CD8-positive, alpha-beta memory T cell (primary cell): Measurements from ENCODE around the gene MVK. TPM values are rescaled to one million over a fixed set of nuclear protein-coding genes. Genes with fewer than 3 reads are reported as not detected.
A peak's percentile ranks its signal among the peaks of the same experiment; 100 is the strongest.

Experiments
- CTCF ChIA-PET: fragments of 350-600 bp; sonication (Branson Sonifier 250); formaldehyde crosslinking; loops from one replicate; lab custom pipeline; 2021; ENCODE audit warnings: antibody characterized with exemption; lab: Charles Lee
- POLR2A ChIA-PET: fragments of 350-600 bp; sonication (Branson Sonifier 250); formaldehyde crosslinking; loops from one replicate; lab custom pipeline; 2021; ENCODE audit warnings: antibody characterized with exemption; lab: Charles Lee
- DNase-seq, 5 donors: peaks; one replicate each; pipeline versions ENCODE4 v3.0.0 to v3.0.0-alpha.2; 2020 to 2022; ENCODE audit warnings: mixed read lengths in 1 of 5
- H3K27ac ChIP-seq: one replicate; pipeline ENCODE4 v1.7.0; 2013; ENCODE audit warnings: low read depth, mild to moderate bottlenecking, low read length, moderate library complexity
- H3K27me3 ChIP-seq: 2 replicates; pipeline ENCODE4 v1.7.0; 2013; ENCODE audit warnings: low read length, mild to moderate bottlenecking; ENCODE audit not compliant: insufficient read depth, poor library complexity, severe bottlenecking
- H3K36me3 ChIP-seq: 2 replicates; pipeline ENCODE4 v1.7.0; 2013; ENCODE audit warnings: mild to moderate bottlenecking, low read length, moderate library complexity; ENCODE audit not compliant: insufficient read depth
- H3K4me1 ChIP-seq: 2 replicates; pipeline ENCODE4 v1.7.0; 2013; ENCODE audit warnings: mild to moderate bottlenecking, low read length, moderate library complexity; ENCODE audit not compliant: insufficient read depth
- H3K4me3 ChIP-seq: 2 replicates; pipeline ENCODE4 v1.7.0; 2013; ENCODE audit warnings: mild to moderate bottlenecking, low read length
- H3K9me3 ChIP-seq: 2 replicates; pipeline ENCODE4 v1.7.0; 2013; ENCODE audit warnings: mild to moderate bottlenecking, low read length
- H3K27ac Mint-ChIP-seq, 8 donors: one replicate each; pipeline ENCODE4 v1.8.0; 2020 to 2021; ENCODE audit warnings: mixed read lengths in 8 of 8, mild to moderate bottlenecking in 6 of 8, inconsistent platforms in 3 of 8, moderate library complexity in 3 of 8
- H3K27me3 Mint-ChIP-seq, 2 donors: one replicate each; pipeline ENCODE4 v1.8.0; 2020 to 2021; ENCODE audit warnings: mixed read lengths in 2 of 2, mild to moderate bottlenecking in 1 of 2, moderate library complexity in 1 of 2
- H3K36me3 Mint-ChIP-seq, 3 donors: one replicate each; pipeline ENCODE4 v1.8.0; 2020 to 2021; ENCODE audit warnings: mixed read lengths in 3 of 3, inconsistent platforms in 1 of 3, mild to moderate bottlenecking in 1 of 3
- H3K4me1 Mint-ChIP-seq, 3 donors: one replicate each; pipeline ENCODE4 v1.8.0; 2020 to 2021; ENCODE audit warnings: mixed read lengths in 3 of 3, inconsistent platforms in 1 of 3, mild to moderate bottlenecking in 1 of 3
- H3K4me3 Mint-ChIP-seq, 7 donors: one replicate each; pipeline ENCODE4 v1.8.0; 2020 to 2021; ENCODE audit warnings: mixed read lengths in 7 of 7, mild to moderate bottlenecking in 6 of 7, moderate library complexity in 4 of 7, inconsistent platforms in 2 of 7
- H3K9me3 Mint-ChIP-seq, 5 donors: one replicate each; pipeline ENCODE4 v1.8.0; 2020 to 2022; ENCODE audit warnings: mixed read lengths in 5 of 5, mild to moderate bottlenecking in 3 of 5, moderate library complexity in 2 of 5, inconsistent platforms in 1 of 5
- polyA plus RNA-seq: library from polyadenylated mRNA; unstranded; fragments of 300-500 nt; fragmentation: Illumina TruSeq; gene quantifications from one replicate; pipeline ENCODE4 v1.2.3, GENCODE V29; 2021
- total RNA-seq, 2 experiments: library from RNA; stranded (reverse); gene quantifications; one replicate each; pipeline ENCODE4 v1.2.3, GENCODE V29; 2021

Gene MVK
- total and polyA plus RNA-seq, 3 experiments from 2014 or later = 2.6 to 15.8 (median 14.2) TPM

DNA sequence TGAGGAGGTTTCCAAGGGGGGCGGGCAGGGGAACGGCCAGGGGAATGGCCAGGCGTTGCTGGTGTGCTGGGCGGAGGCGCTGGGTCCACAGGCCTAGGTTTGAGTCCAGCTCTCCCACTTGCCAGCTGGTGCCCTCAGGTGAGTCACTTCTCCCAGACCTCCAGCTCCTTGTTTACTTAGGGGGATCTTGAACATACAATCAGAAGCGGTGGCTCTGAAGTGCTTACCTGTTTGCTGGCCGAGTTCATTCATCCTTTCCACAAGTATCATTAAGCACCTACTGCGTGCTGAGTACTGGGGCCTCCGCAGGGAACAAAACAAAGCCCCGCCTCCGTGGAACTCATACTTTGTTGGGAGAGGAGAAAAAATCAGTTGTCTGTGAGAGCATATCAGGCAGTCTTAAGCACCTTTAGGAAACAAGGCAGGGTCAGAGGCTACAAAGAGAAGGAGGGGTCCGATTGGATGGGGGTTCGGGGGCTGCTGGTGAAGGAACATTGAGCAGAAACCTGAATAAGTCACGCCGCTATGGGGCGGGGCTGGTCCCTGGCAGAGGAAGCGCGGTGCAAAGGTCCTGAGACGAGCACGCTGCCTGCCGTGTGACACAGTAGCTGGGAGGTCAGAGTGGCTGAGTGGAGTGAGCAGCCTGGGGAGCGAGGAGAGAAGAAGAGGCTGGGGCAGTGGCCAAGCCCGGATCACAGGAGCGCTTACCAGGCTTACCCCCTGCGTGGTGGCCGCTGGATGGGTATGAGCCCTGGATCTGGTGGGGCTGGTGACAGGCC is 15.1 kb downstream of the MVK start:
- Mint-ChIP-seq H3K27ac (peak overlapping the region in 2 of 8 donors; percentile 54 to 56), H3K27me3 (no peaks in the 10 kb centered on the region), H3K36me3 (peaks cover 0 to 64% (median 9%) of the 10 kb centered on the region in 3 donors), H3K9me3 (no peaks in the 10 kb centered on the region), H3K4me1 (no peaks in the 10 kb centered on the region), H3K4me3 (no peak overlapping the region)
- Histone ChIP-seq H3K9me3 (no peaks in the 10 kb centered on the region), H3K27ac (no peak overlapping the region), H3K36me3 (no peaks in the 10 kb centered on the region), H3K27me3 (no peaks in the 10 kb centered on the region), H3K4me3 (no peak overlapping the region), H3K4me1 (no peaks in the 10 kb centered on the region)
- ChIA-PET POLR2A (no interaction called here), CTCF (interaction anchor here (0.6 to 1.8 kb wide), 2 partner anchors 8 to 10 kb away, joined by 3 to 7 read pairs; no protein-coding TSS in a partner anchor)
- no peak for DNase-seq

DNA sequence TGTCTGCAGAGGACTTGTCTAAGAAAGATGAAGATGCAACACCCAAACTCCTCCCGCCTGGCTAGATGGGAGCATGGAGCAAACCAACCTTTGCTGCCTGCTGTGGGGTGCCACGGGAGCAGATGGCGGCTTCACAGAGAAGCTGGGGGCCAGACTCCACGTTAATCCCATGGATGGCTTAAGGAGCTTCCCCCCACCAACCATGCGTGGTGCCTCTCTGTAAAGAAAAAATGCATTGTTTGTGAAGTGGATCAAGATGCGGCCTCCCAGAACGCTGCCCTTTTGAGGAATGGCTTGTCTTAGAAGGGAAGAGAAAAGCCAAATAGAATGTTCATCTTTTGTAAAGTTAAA is 15.6 kb downstream of the MVK start:
- no peak for DNase-seq
- Mint-ChIP-seq H3K4me3 (no peak overlapping the region), H3K36me3 (peaks cover 0 to 58% (median 13%) of the 10 kb centered on the region in 3 donors), H3K4me1 (peaks cover 0 to 2% (median under 1%) of the 10 kb centered on the region in 3 donors), H3K27ac (no peak overlapping the region), H3K27me3 (no peaks in the 10 kb centered on the region), H3K9me3 (no peaks in the 10 kb centered on the region)
- Histone ChIP-seq H3K27me3 (no peaks in the 10 kb centered on the region), H3K36me3 (no peaks in the 10 kb centered on the region), H3K9me3 (no peaks in the 10 kb centered on the region), H3K4me1 (no peaks in the 10 kb centered on the region), H3K27ac (no peak overlapping the region), H3K4me3 (no peak overlapping the region)
- CTCF ChIA-PET = interaction anchor here (1.2 to 1.8 kb wide), 2 partner anchors 9 to 11 kb away, joined by 3 to 7 read pairs; no protein-coding TSS in a partner anchor
- POLR2A ChIA-PET = no interaction called here

DNA sequence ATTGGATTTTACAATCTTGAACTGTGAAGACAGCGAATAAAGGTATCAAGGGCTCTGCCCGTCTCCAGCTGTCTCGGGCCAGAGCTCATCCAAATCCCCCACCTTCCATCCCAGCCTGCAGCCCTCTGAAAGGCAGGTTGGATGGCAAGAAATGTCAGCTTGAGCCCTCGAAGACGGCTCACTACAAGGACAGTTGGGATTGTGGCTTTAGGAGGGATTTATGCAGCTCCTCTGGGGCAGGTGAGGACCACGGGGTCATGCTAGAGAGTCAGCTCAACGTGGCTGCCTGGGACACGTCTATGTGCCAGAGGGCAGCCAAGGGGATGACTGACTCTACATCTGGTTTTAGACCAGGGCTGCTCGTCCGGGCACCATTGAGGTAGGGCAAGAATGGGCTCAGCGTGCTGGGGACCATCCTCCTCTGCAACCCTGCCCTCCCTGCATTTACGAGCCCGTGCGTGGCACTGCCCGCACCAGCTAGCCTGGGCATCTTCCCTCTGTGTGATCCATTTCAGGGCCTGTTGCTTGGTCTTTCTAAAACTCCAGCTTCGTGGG is 16.2 kb downstream of the MVK start:
- H3K9me3 ChIP-seq = no peaks in the 10 kb centered on the region
- Mint-ChIP-seq H3K4me3 (no peak overlapping the region), H3K27me3 (no peaks in the 10 kb centered on the region), H3K27ac (no peak overlapping the region), H3K9me3 (no peaks in the 10 kb centered on the region), H3K36me3 (peaks cover 0 to 59% (median 13%) of the 10 kb centered on the region in 3 donors), H3K4me1 (peaks cover 4 to 7% (median 6%) of the 10 kb centered on the region in 3 donors)
- H3K4me1 ChIP-seq = peaks cover under 1% of the 10 kb centered on the region
- POLR2A ChIA-PET = no interaction called here
- no peak for DNase-seq
- CTCF ChIA-PET = interaction anchor here (1.2 to 1.8 kb wide), 4 partner anchors 8 to 185 kb away, joined by 3 to 7 read pairs (median 4); partner anchors contain the start of gene MVK
- H3K36me3 ChIP-seq = no peaks in the 10 kb centered on the region
- H3K4me3 ChIP-seq = no peak overlapping the region
- no peaks in the 10 kb centered on the region for H3K27me3 ChIP-seq
- H3K27ac ChIP-seq = no peak overlapping the region

DNA sequence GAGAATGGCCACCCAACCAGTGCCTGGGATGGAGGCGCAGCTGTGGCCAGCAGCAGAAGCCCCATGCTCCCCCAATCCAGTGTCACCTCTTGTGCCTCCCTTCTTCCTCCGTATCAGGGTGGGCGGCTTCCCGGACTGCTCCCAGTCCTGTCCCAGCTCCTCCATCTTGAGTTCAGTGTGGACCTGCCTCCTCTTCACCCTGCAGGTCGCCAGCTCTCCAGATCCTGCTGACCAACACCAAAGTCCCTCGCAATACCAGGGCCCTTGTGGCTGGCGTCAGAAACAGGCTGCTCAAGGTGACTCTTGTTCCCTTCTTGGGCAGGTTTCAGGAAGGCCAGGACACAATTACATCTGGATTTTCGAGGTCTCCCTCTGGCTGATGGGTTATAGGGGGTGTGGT is 17.0 kb downstream of the MVK start:
- Histone ChIP-seq H3K36me3 (no peaks in the 10 kb centered on the region), H3K27me3 (no peaks in the 10 kb centered on the region), H3K4me1 (peaks cover 8% of the 10 kb centered on the region), H3K9me3 (no peaks in the 10 kb centered on the region), H3K4me3 (no peak overlapping the region), H3K27ac (no peak overlapping the region)
- ChIA-PET POLR2A (no interaction called here), CTCF (interaction anchor here (1.2 to 1.8 kb wide), 3 partner anchors 8 to 184 kb away, joined by 3 to 7 read pairs (median 4); partner anchors contain the start of gene MVK)
- Mint-ChIP-seq H3K27me3 (no peaks in the 10 kb centered on the region), H3K9me3 (no peaks in the 10 kb centered on the region), H3K36me3 (peaks cover 0 to 53% (median 13%) of the 10 kb centered on the region in 3 donors), H3K4me3 (no peak overlapping the region), H3K27ac (no peak overlapping the region), H3K4me1 (peaks cover 12 to 15% (median 14%) of the 10 kb centered on the region in 3 donors)
- no peak for DNase-seq

DNA sequence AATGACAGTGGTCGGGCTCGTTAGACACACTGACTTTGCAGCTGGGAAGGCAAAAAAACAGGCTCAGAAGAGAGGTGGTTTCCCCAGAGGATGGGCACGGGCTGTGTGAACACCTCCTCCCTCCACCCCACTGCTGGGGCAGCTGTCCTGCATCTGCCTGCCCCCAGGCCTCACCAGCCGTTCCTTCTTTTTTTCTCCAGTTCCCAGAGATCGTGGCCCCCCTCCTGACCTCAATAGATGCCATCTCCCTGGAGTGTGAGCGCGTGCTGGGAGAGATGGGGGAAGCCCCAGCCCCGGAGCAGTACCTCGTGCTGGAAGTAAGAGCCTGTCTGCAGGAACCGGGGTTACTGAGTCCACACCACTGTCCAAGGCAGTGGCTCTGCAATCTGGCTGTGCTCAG is 17.4 kb downstream of the MVK start:
- Mint-ChIP-seq H3K4me3 (no peak overlapping the region), H3K4me1 (peaks cover 16 to 20% (median 18%) of the 10 kb centered on the region in 3 donors), H3K9me3 (no peaks in the 10 kb centered on the region), H3K27ac (no peak overlapping the region), H3K27me3 (no peaks in the 10 kb centered on the region), H3K36me3 (peaks cover 0 to 51% (median 13%) of the 10 kb centered on the region in 3 donors)
- Histone ChIP-seq H3K27ac (no peak overlapping the region), H3K27me3 (no peaks in the 10 kb centered on the region), H3K4me3 (no peak overlapping the region), H3K9me3 (no peaks in the 10 kb centered on the region), H3K36me3 (no peaks in the 10 kb centered on the region), H3K4me1 (peaks cover 11% of the 10 kb centered on the region)
- ChIA-PET CTCF (interaction anchor here (1.6 kb wide), 1 partner anchor 184 kb away, joined by 4 read pairs; no protein-coding TSS in a partner anchor), POLR2A (no interaction called here)
- no peak for DNase-seq

DNA sequence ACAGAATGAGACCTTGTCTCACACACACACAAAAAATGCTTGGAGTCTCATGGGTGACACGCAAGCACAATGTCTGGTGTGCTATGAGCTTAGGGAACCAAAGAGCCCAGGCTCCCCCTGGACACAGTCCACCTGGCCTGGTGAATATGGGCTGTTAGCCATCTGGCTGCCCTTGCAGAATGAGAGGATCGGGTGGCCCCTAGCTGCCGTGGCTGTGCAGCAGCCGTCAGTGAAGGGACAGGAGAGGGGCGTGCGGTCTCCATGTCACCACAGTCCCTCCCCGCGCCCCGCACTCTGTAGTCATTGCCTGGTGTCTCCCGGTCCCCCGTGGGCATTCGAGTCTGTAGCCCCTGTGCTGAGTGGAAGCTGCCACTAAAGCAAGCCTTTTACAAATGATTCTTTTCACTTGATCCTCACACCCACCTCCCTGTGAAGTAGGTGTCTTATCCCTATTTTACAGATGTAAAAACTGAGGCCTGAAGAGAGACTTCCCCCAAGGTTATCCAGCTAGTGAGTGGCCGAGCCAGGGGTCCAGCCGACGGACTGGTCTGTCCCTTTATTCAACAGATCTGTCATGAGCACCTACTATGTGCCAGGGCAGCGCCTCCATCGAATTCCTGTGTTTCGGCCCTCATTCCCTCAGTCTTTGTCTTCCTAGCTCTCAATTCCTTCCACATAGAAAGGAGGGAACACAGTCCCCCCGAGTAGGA is 18.8 kb downstream of the MVK start:
- ChIA-PET POLR2A (no interaction called here), CTCF (no interaction called here)
- Mint-ChIP-seq H3K4me1 (peaks cover 16 to 23% (median 20%) of the 10 kb centered on the region in 3 donors), H3K9me3 (no peaks in the 10 kb centered on the region), H3K27ac (no peak overlapping the region), H3K4me3 (no peak overlapping the region), H3K27me3 (no peaks in the 10 kb centered on the region), H3K36me3 (peaks cover 0 to 38% (median 13%) of the 10 kb centered on the region in 3 donors)
- Histone ChIP-seq H3K4me1 (peaks cover 11% of the 10 kb centered on the region), H3K9me3 (no peaks in the 10 kb centered on the region), H3K4me3 (no peak overlapping the region), H3K27ac (no peak overlapping the region), H3K36me3 (no peaks in the 10 kb centered on the region), H3K27me3 (no peaks in the 10 kb centered on the region)
- no peak for DNase-seq

DNA sequence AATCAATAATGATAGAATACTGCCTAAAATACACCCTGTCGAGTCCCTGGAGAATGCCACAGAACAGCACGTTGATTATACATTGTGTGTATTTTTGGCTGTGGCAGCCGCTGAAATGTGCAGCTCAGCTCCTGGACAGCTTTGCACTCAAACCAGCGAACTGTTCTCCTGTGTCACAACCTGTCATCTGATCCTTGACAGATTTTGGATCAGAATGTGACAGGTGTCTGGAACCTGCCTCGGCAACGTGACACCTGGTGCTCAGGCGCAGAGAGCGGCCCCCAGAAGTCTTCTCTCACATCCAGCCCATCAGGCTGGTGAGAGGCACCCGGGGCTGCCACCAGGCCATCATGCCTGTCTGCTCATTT is 19.3 kb downstream of the MVK start:
- POLR2A ChIA-PET = no interaction called here
- H3K4me1 Mint-ChIP-seq = peaks cover 19 to 27% (median 24%) of the 10 kb centered on the region in 3 donors
- DNase-seq = no peak
- no peak overlapping the region for H3K27ac Mint-ChIP-seq
- H3K27me3 ChIP-seq = no peaks in the 10 kb centered on the region
- H3K4me3 ChIP-seq = no peak overlapping the region
- no peaks in the 10 kb centered on the region for H3K9me3 Mint-ChIP-seq
- H3K9me3 ChIP-seq = no peaks in the 10 kb centered on the region
- CTCF ChIA-PET = no interaction called here
- no peak overlapping the region for H3K4me3 Mint-ChIP-seq
- no peak overlapping the region for H3K27ac ChIP-seq
- no peaks in the 10 kb centered on the region for H3K36me3 ChIP-seq
- H3K4me1 ChIP-seq = peaks cover 11% of the 10 kb centered on the region
- no peaks in the 10 kb centered on the region for H3K27me3 Mint-ChIP-seq
- H3K36me3 Mint-ChIP-seq = peaks cover 0 to 33% (median 13%) of the 10 kb centered on the region in 3 donors
